Activated T-helper 1 cell treated with Interleukin-2 at 50 U/mL for 16 hours (primary cell): ENCODE data around the gene ZRANB2.

Experiments used
- DNase-seq: peaks from one replicate; pipeline ENCODE4 v3.0.0-alpha.2; 2020; ENCODE audit warnings: low read depth

ZRANB2 gene

GRCh38 chr1:71080739-71081696, at the start of gene ZRANB2:
TSS of gene ZRANB2 (minus strand) at chr1:71081035. CDS start at chr1:71080995, 40 bp downstream.
- peak; percentile 76 for DNase-seq

- no peak for DNase-seq
Observed at GRCh38 chr1:71128060-71128459, 47.2 kb upstream of the ZRANB2 start.

GRCh38 chr1:71118086-71118485, 37.3 kb upstream of the ZRANB2 start:
- DNase-seq = no peak

- no peak for DNase-seq
Observed at GRCh38 chr1:71116729-71117128, 35.9 kb upstream of the ZRANB2 start.

- DNase-seq = no peak
Observed at GRCh38 chr1:71106658-71107322, 26.0 kb upstream of the ZRANB2 start.

- no peak for DNase-seq
Observed at GRCh38 chr1:71104417-71104816, 23.6 kb upstream of the ZRANB2 start.

GRCh38 chr1:71101839-71102376, 21.1 kb upstream of the ZRANB2 start:
- no peak for DNase-seq

- no peak for DNase-seq
Observed at GRCh38 chr1:71097428-71097827, 16.6 kb upstream of the ZRANB2 start.

GRCh38 chr1:71094913-71095312, 14.1 kb upstream of the ZRANB2 start:
- DNase-seq = no peak

- DNase-seq = no peak
Observed at GRCh38 chr1:71093938-71094337, 13.1 kb upstream of the ZRANB2 start.

- DNase-seq = no peak
Observed at GRCh38 chr1:71089536-71090270, 8.9 kb upstream of the ZRANB2 start.

GRCh38 chr1:71088645-71089287, 7.9 kb upstream of the ZRANB2 start:
- no peak for DNase-seq

- no peak for DNase-seq
Observed at GRCh38 chr1:71087713-71088112, 6.9 kb upstream of the ZRANB2 start.

- no peak for DNase-seq
Observed at GRCh38 chr1:71087060-71087459, 6.2 kb upstream of the ZRANB2 start.

GRCh38 chr1:71086331-71086730, 5.5 kb upstream of the ZRANB2 start:
- DNase-seq = no peak

- DNase-seq = no peak
Observed at GRCh38 chr1:71083271-71083670, 2.4 kb upstream of the ZRANB2 start.

GRCh38 chr1:71081697-71082080, 854 bp upstream of the ZRANB2 start:
- DNase-seq = no peak

GRCh38 chr1:71080230-71080738, 551 bp downstream of the ZRANB2 start:
- DNase-seq = no peak

GRCh38 chr1:71074681-71075080, 6.2 kb downstream of the ZRANB2 start:
- DNase-seq = no peak

- no peak for DNase-seq
Observed at GRCh38 chr1:71072273-71072672, 8.6 kb downstream of the ZRANB2 start.

GRCh38 chr1:71071720-71072119, 9.1 kb downstream of the ZRANB2 start:
- no peak for DNase-seq
